Liver (tissue), 9 donors: Measurements from ENCODE around the gene C22orf31. TPM values are rescaled to one million over a fixed set of nuclear protein-coding genes. Genes with fewer than 3 reads are reported as not detected.

Experiments used
- DNase-seq: peaks from one replicate; pipeline ENCODE4 v3.0.0-alpha.2; 2017; ENCODE audit warnings: low spot score
- H3K27ac ChIP-seq, 2 donors: one replicate each; pipeline ENCODE4 v1.7.0; 2013; ENCODE audit warnings: inconsistent platforms in 2 of 2, low read length in 2 of 2, control low read depth in 1 of 2, low read depth in 1 of 2, mild to moderate bottlenecking in 1 of 2
- H3K27me3 ChIP-seq, 4 donors: one replicate each; pipeline versions ENCODE4 v1.6.1 to v1.7.0; 2013; ENCODE audit warnings: low read length in 3 of 4, inconsistent platforms in 1 of 4, mild to moderate bottlenecking in 1 of 4, moderate library complexity in 1 of 4; ENCODE audit not compliant: control insufficient read depth in 4 of 4, insufficient read depth in 4 of 4
- H3K36me3 ChIP-seq, 4 donors: one replicate each; pipeline versions ENCODE4 v1.6.1 to v1.7.0; 2013; ENCODE audit warnings: low read length in 3 of 4, mild to moderate bottlenecking in 3 of 4, low read depth in 1 of 4, moderate library complexity in 1 of 4; ENCODE audit not compliant: control insufficient read depth in 4 of 4, insufficient read depth in 3 of 4
- H3K4me1 ChIP-seq, 4 donors: one replicate each; pipeline versions ENCODE4 v1.6.1 to v1.7.0; 2013; ENCODE audit warnings: low read length in 3 of 4, mild to moderate bottlenecking in 3 of 4, moderate library complexity in 1 of 4; ENCODE audit not compliant: control insufficient read depth in 4 of 4, insufficient read depth in 4 of 4
- H3K4me3 ChIP-seq, 3 donors: one replicate each; pipeline versions ENCODE4 v1.6.1 to v1.7.0; 2013; ENCODE audit warnings: low read length in 3 of 3, control low read depth in 1 of 3, low read depth in 1 of 3, mild to moderate bottlenecking in 1 of 3
- H3K9ac ChIP-seq, 2 donors: one replicate each; pipeline ENCODE4 v1.7.0; 2013; ENCODE audit warnings: low read length in 2 of 2, mild to moderate bottlenecking in 2 of 2, moderate library complexity in 2 of 2, control low read depth in 1 of 2, low read depth in 1 of 2
- H3K9me3 ChIP-seq, 4 donors: one replicate each; pipeline versions ENCODE4 v1.6.1 to v1.7.0; 2013; ENCODE audit warnings: low read length in 3 of 4; ENCODE audit not compliant: control insufficient read depth in 4 of 4
- ATF3 ChIP-seq: IDR thresholded peaks from 2 replicates; pipeline ENCODE4 v1.6.1; 2016; ENCODE audit warnings: antibody characterized with exemption
- CTCF ChIP-seq: fragments of 150-350 bp; IDR thresholded peaks from 2 replicates; pipeline ENCODE4 v1.5.1; 2017; ENCODE audit warnings: improper control_type of control experiment, low read depth, low read length; ENCODE audit not compliant: missing input control
- EGR1 ChIP-seq, 2 donors: IDR thresholded peaks; 2 replicates each; pipeline ENCODE4 v1.6.1; 2016 to 2018; ENCODE audit warnings: antibody characterized with exemption in 2 of 2, low read depth in 2 of 2
- FOXA1 ChIP-seq: IDR thresholded peaks from 2 replicates; pipeline ENCODE4 v1.6.1; 2016; ENCODE audit warnings: antibody characterized with exemption
- FOXA2 ChIP-seq: IDR thresholded peaks from 2 replicates; pipeline ENCODE4 v1.6.1; 2016; ENCODE audit warnings: antibody characterized with exemption
- GABPA ChIP-seq, 2 donors: IDR thresholded peaks in 1 of 2; conservative IDR thresholded peaks in 1 of 2; 2 replicates each; pipeline ENCODE4 v1.6.1; 2016; ENCODE audit warnings: antibody characterized with exemption in 2 of 2, mild to moderate bottlenecking in 1 of 2, moderate library complexity in 1 of 2
- HNF4A ChIP-seq, 2 donors: conservative IDR thresholded peaks; 2 replicates each; pipeline ENCODE4 v1.6.1; 2016; ENCODE audit warnings: antibody characterized with exemption in 2 of 2, mild to moderate bottlenecking in 2 of 2
- HNF4G ChIP-seq: IDR thresholded peaks from 2 replicates; pipeline ENCODE4 v1.6.1; 2016; ENCODE audit warnings: antibody characterized with exemption
- JUND ChIP-seq, 2 donors: IDR thresholded peaks; 2 replicates each; pipeline ENCODE4 v1.6.1; 2016; ENCODE audit warnings: antibody characterized with exemption in 2 of 2
- MAX ChIP-seq: IDR thresholded peaks from 2 replicates; pipeline ENCODE4 v1.6.1; 2016; ENCODE audit warnings: antibody characterized with exemption
- NR2F2 ChIP-seq: IDR thresholded peaks from 2 replicates; pipeline ENCODE4 v1.6.1; 2016; ENCODE audit warnings: antibody characterized with exemption
- RAD21 ChIP-seq, 2 donors: IDR thresholded peaks; 2 replicates each; pipeline ENCODE4 v1.6.1; 2016; ENCODE audit warnings: antibody characterized with exemption in 2 of 2, mild to moderate bottlenecking in 2 of 2
- REST ChIP-seq: IDR thresholded peaks from 2 replicates; pipeline ENCODE4 v1.6.1; 2016; ENCODE audit warnings: antibody characterized with exemption, mild to moderate bottlenecking
- RXRA ChIP-seq, 2 donors: IDR thresholded peaks; 2 replicates each; pipeline ENCODE4 v1.6.1; 2017 to 2018; ENCODE audit warnings: antibody characterized with exemption in 2 of 2, mild to moderate bottlenecking in 1 of 2
- SP1 ChIP-seq: IDR thresholded peaks from 2 replicates; pipeline ENCODE4 v1.6.1; 2018; ENCODE audit warnings: antibody characterized with exemption, mild to moderate bottlenecking
- TAF1 ChIP-seq: conservative IDR thresholded peaks from 2 replicates; pipeline ENCODE4 v1.6.1; 2016; ENCODE audit warnings: antibody characterized with exemption, mild to moderate bottlenecking
- YY1 ChIP-seq: IDR thresholded peaks from 2 replicates; pipeline ENCODE4 v1.6.1; 2016; ENCODE audit warnings: antibody characterized with exemption, mild to moderate bottlenecking
- ZBTB33 ChIP-seq: IDR thresholded peaks from 2 replicates; pipeline ENCODE4 v1.6.1; 2016; ENCODE audit warnings: antibody characterized with exemption
- WGBS: extraction: QIAGEN DNeasy Blood & Tissue Kit; methylation state at CpG from one replicate; pipeline ENCODE4 v1.1.7; 2013; 5-methylcytosine and 5-hydroxymethylcytosine counted together
- polyA plus RNA-seq, 2 donors: library from polyadenylated mRNA; stranded (reverse) in 1 of 2; unstranded in 1 of 2; fragments of 200-250 nt in 1 of 2; fragments of >200 nt in 1 of 2; fragmentation: Nextera tagmentation in 1 of 2; extraction: Ambion mirVana in 1 of 2; gene quantifications; one replicate each; pipeline versions ENCODE4 v1.2.1 to v1.2.3, GENCODE V29; 2013 to 2015
- total RNA-seq, 2 donors: library from RNA; depleted of rRNA; stranded (reverse); fragments of >200 nt; gene quantifications; one replicate each; pipeline ENCODE4 v1.2.3, GENCODE V29; 2014
- donor health status: healthy.
- donor health status: healthy.
- donor health status: healthy.
- donor health status: healthy.
- donor health status: healthy.

Gene C22orf31
- total and polyA plus RNA-seq, 4 donors: 0.14 TPM; not detected in 3

GRCh38 chr22:29065468-29066190 lies 4.0 kb upstream of the C22orf31 start:
- Histone ChIP-seq H3K4me1 (no peaks in the 10 kb centered on the region), H3K9me3 (no peaks in the 10 kb centered on the region), H3K9ac (no peak overlapping the region), H3K4me3 (no peak overlapping the region), H3K27ac (no peak overlapping the region), H3K27me3 (no peaks in the 10 kb centered on the region), H3K36me3 (no peaks in the 10 kb centered on the region)
- no peak for DNase-seq
- TF ChIP-seq SP1 (no peak), RAD21 (IDR thresholded peaks at IDR 0.05) (no peak), RXRA (IDR thresholded peaks at IDR 0.05) (no peak), EGR1 (IDR thresholded peaks at IDR 0.05; ENCODE audit: low read depth in 2 of 2) (no peak), JUND (IDR thresholded peaks at IDR 0.05) (no peak), ZBTB33 (no peak), NR2F2 (no peak), MAX (no peak), REST (no peak), GABPA (IDR thresholded peaks at IDR 0.05 in 1 of 2, conservative IDR thresholded peaks at IDR 0.05 in 1 of 2) (no peak), FOXA2 (no peak), YY1 (no peak), HNF4A (conservative IDR thresholded peaks at IDR 0.05) (no peak), HNF4G (no peak), CTCF (no peak), FOXA1 (no peak), ATF3 (no peak), TAF1 (no peak)
- WGBS: 54% methylated on average over 7 of the region's 7 CpGs
